Neural cell (in vitro differentiated cells): ENCODE results near the gene PIP5K1B.

ENCODE experiments used
- CTCF ChIP-seq: fragments of 450-650 bp; IDR thresholded peaks from 2 replicates; pipeline ENCODE4 v1.5.1; 2014; ENCODE audit warnings: antibody characterized with exemption, mild to moderate bottlenecking, moderate library complexity; ENCODE audit not compliant: poor library complexity, severe bottlenecking
- POLR2AphosphoS5 ChIP-seq: IDR thresholded peaks from 2 replicates; pipeline ENCODE4 v1.6.1; 2012
- TAF1 ChIP-seq: IDR thresholded peaks from 2 replicates; pipeline ENCODE4 v1.6.1; 2012; ENCODE audit warnings: low read depth

GRCh38 chr9:68804911-68805889 is 100.2 kb downstream of the PIP5K1B start:
- TF ChIP-seq CTCF (no peak), POLR2AphosphoS5 (no peak), TAF1 (no peak)
